GM18502 (cell line): ENCODE measurements around the gene CYFIP1.

Source experiments
- ATAC-seq: cut with Tn5 transposase; IDR thresholded peaks from one replicate; pipeline ENCODE4 v1.9.1; 2021; ENCODE audit warnings: mild to moderate bottlenecking; ENCODE audit not compliant: unreplicated experiment, poor library complexity

CYFIP1 gene

DNA sequence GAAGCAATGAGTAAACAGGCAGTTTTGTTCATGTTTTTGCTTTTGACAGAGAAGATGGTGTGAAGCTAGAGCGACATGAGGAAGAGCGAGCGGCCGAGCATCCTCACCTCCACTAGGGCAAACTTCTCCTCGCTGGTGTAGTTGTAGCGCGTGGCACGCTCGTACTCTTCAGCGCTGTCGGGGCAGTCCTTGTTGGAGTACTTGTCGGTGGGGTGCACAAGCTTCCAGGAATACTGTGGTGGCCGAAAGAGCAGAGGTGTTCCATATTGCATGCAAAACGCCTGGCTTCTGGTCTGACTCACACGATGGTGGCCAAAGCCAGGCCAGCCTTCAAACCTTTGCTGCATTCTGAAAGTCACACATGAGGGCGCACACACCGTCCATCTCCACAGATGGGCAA lies 54.3 kb downstream of the CYFIP1 start:
- ATAC-seq: no peak

GRCh38 chr15:22922003-22922402 lies 58.2 kb downstream of the CYFIP1 start:
- ATAC-seq: no peak

- no peak for ATAC-seq
These were observed 61.0 kb downstream of the CYFIP1 start for GRCh38 chr15:22919171-22919570.

- ATAC-seq: no peak
These were observed 61.5 kb downstream of the CYFIP1 start for GRCh38 chr15:22918596-22919140.

DNA sequence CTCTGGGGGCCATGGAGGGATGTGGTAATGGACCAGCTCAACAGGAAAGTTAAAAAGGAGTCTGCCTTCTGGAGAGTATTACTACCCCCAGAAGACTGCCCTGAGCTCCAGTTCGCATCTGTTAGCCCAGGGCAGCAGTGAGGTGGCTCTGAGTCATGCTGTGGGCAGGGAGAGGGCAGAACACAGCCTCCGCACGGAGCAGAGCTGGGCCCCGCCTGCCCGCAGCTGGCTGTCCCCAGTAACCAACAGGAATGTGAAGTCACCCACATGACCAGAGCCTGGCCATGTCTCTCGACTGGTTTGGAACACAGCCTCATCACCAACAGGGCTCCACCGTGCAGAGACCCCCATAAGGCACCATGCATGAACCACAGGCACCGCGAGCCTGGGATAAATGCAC lies 62.1 kb downstream of the CYFIP1 start:
- ATAC-seq: no peak

- no peak for ATAC-seq
These were observed 62.6 kb downstream of the CYFIP1 start for GRCh38 chr15:22917556-22917955.

- no peak for ATAC-seq
These were observed 63.4 kb downstream of the CYFIP1 start for GRCh38 chr15:22916606-22917350.

DNA sequence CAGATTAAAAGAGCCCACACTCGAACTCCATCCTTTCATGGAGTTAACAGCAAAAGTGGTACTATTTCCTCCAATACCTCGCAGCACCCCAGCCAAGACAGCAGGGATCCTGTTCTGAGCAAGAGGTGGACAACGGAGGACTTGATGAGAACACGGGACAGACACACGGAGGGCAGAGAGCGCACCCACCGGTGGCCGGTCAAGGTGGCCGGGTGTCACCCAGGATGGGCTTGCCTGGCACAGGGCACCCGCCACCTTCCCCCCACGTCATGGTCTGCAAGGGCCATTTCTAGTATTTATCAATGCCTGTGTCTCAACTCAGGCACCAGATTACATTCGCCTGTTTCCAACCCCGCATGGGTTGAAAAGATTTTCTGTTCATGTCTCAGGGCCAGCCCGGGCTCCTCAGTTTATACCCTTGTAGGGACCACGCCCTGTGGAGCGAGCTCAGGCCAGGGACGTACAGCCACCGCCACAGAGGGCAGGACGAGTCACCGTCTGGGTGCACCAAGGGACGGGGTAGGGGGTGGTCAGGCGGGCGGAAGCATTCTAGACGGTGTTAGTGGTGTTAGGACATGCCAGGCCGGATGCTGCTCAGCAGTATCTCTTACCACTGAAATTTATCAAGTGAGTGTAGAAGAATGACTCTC lies 64.2 kb downstream of the CYFIP1 start:
- ATAC-seq: no peak

GRCh38 chr15:22913646-22914380 lies 66.4 kb downstream of the CYFIP1 start:
- no peak for ATAC-seq

DNA sequence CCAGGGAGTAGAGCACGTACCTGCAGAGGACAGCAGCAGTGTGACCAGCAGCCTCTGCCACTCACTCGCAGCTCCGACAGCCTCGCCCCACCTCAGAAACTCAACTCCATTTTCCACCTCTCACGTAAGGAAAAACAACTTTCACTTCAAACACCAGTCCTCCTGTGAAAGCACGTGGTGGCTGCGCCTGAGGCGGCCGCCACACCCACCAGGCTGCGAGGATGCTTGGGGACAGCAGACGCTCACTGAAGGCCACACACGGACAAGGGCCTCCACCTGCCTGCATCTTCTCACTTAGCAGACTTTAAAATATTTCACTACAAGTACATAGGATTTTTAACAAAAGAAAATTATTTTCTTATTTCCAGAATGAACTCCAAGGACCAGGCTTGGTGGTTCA lies 67.9 kb downstream of the CYFIP1 start:
- no peak for ATAC-seq

DNA sequence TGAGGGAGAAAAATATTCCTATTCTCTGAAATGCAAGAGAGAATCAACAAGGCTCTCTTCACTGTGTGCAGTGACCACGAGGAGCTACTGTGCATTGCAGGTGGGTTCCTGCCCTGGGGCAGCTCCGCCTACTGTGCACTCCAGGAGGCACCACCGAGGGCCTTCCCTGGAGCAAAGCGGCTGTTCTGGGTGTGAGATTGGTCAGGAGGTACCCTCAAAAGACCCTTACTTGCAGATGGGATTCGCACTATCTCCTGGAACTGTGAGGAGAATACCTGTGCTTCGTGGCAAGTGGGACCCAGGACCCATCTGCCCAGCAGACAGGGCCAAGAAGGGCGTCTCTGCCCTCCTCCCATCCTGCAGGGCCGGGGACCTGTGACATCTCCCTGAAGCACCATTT lies 68.9 kb downstream of the CYFIP1 start:
- ATAC-seq: no peak

GRCh38 chr15:22908830-22909229 lies 71.3 kb downstream of the CYFIP1 start:
- no peak for ATAC-seq

DNA sequence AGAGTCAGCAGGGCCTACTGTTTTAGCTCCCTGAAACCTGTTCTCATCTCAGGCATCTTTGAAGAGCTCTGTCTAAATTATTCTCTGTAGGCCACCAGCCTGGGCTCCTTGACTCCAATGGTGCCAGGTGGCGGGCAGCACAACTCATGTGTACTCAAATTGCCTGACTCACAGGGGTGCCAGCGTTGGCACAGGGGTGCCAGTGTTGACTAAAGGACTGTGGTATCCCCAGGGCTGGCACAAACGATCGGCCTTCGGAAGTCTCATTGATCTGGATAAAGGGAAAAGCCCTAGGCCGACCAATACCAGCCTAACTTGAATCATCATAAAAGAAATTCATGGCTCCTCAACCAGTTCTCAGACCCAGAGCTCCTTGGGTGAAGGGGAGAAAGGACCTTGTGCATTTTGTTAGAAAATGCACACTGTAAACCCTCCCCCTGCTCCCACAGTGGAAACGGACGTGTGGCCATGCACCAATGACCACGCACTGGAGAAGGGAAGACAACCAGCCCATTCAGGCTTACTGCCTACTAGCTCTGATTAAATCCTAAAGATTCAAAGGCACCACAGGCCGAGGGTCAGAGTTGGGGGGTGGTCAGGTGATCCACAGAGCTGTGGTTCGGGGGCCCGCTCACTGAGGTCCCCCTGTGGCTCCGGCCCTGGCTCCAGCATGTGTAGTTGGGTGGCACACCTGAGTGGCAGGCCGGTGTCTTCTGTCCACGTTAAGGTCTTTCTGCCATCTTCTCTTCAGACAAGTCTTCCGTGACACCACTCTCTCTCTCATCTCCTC lies 72.8 kb downstream of the CYFIP1 start:
- ATAC-seq: no peak

DNA sequence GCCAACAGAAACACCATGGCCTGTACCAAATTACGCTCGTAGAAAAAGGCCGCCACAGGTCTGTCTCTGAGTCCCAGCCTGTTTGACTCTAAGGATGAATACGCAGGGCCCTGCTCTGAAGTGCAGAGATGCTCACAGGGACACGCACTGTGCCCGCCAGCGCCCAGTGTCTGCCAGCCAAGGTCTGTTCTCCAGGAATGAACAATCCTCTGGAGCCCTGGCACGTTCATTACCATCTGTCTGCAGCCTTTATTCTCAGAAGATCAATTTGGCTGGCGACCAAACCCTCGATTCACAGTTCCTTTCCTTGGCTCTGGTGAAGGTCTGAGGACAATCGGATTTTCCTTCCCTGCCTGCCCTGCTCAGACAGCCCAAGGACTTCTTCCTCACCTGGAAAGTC lies 75.4 kb downstream of the CYFIP1 start:
- ATAC-seq: no peak

DNA sequence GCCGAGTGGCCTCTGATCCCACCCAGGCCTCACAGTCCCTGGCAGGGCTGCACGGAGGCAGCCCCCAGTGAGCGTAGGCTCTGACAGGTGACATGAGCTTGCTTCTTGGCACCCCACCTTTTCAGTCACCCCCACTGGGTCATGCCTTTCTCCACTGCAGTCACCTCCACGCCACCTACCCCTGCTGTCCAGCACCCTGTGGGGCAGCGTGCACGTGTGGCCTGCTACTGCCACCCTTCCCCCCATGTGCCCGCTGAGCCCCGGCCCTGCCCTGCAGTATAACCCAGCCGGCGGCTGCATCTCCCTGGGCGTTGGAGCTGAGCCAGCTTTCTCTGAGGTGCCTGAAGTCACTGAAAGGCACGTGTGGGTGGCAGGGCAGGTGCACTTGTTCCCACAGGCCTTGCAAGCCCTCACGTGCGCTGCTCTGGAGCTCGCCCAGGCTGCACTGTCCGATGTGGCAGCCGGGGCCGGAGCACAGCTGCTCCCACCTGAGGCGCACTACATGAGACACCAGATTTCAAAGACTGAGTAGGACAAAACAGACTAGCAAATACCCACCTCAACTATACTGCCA lies 76.1 kb downstream of the CYFIP1 start:
- ATAC-seq: no peak

GRCh38 chr15:22903427-22903826 lies 76.7 kb downstream of the CYFIP1 start:
- no peak for ATAC-seq

GRCh38 chr15:22902981-22903380 lies 77.2 kb downstream of the CYFIP1 start:
- no peak for ATAC-seq

GRCh38 chr15:22902578-22902977 lies 77.6 kb downstream of the CYFIP1 start:
- ATAC-seq: no peak

- no peak for ATAC-seq
These were observed 78.1 kb downstream of the CYFIP1 start for GRCh38 chr15:22902046-22902445.
